Erythroblast (primary cell): Measurements from ENCODE around the gene RHOXF2.

Source experiments
- GATA1 ChIP-seq: IDR thresholded peaks from 2 replicates; pipeline ENCODE4 v1.6.1; 2011; ENCODE audit warnings: low read depth, mild to moderate bottlenecking, control low read depth, low read length, moderate library complexity
- POLR2A ChIP-seq: IDR thresholded peaks from 2 replicates; pipeline ENCODE4 v1.6.1; 2011; ENCODE audit warnings: mild to moderate bottlenecking, low read length

GRCh38 chrX:120111611-120112010, 46.8 kb upstream of the RHOXF2 start:
- no peak for TF ChIP-seq POLR2A
- TF ChIP-seq GATA1 = no peak
